ENCODE measurements around the gene SLC12A9.

DNA sequence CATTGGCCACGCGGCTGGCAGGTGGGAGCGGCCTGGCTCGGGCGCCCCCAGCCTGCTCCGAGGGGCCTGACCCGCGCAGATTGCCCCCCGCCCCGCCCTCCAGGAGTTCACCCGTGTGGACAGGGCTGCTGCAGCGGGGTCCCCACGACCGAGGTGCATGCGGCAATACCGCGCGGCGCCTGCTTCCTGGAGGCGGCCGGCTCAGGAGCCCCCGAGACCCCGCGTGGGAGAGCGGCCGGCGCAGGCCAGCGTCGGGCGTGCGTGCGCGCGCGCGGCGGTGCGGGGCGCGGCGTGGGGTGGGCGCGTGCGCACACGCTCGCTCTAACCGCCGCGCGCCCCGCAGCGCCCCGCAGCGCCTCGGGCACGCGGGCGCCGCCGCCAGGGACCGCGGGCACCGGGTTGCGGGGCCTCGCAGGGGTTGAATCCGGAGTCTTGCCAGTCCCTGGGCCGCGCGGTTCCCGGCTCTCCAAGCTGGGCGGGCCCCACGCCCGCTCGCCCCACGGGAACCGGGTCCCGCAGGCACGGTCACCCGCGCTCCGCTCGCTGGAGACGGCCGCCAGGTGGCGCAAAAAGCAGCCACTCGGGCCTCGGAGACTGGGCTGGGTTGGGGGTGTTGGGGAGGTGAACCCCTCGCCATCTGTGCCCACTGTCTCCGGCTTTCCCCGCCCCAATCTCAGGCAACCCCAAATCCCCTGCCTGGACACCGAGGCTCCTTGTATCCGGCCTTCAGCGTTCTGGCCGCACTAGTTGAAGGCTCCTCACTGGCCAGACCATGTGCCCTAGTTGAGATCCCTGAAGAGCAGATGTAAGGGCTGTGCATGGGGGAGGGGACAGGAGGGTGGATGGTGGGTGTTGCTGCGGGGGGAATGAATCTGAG is 44.5 kb downstream of the SLC12A9 start:
- TF ChIP-seq, protein P1, sequence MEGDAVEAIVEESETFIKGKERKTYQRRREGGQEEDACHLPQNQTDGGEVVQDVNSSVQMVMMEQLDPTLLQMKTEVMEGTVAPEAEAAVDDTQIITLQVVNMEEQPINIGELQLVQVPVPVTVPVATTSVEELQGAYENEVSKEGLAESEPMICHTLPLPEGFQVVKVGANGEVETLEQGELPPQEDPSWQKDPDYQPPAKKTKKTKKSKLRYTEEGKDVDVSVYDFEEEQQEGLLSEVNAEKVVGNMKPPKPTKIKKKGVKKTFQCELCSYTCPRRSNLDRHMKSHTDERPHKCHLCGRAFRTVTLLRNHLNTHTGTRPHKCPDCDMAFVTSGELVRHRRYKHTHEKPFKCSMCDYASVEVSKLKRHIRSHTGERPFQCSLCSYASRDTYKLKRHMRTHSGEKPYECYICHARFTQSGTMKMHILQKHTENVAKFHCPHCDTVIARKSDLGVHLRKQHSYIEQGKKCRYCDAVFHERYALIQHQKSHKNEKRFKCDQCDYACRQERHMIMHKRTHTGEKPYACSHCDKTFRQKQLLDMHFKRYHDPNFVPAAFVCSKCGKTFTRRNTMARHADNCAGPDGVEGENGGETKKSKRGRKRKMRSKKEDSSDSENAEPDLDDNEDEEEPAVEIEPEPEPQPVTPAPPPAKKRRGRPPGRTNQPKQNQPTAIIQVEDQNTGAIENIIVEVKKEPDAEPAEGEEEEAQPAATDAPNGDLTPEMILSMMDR (IDR thresholded peaks at IDR 0.05), result peak; percentile 54 to 85 (median 76)
- no peak for TF ChIP-seq POLR2A (IDR thresholded peaks at IDR 0.05)
